RPMI7951 (cell line): ENCODE measurements around the gene ABCC1. TPM values are rescaled to one million over a fixed set of nuclear protein-coding genes. Genes with fewer than 3 reads are reported as not detected.
A peak's percentile ranks its signal among the peaks of the same experiment; 100 is the strongest.

Experiments used
- DNase-seq: peaks from one replicate; pipeline ENCODE4 v3.0.0-alpha.2; 2012; ENCODE audit warnings: low read depth
- total RNA-seq: library from RNA; depleted of rRNA; stranded (reverse); fragments of >200 nt; shearing (Covaris generic); gene quantifications from 2 replicates; pipeline ENCODE4 v1.2.3, GENCODE V29; 2014

ABCC1 gene
- total RNA-seq, 1 experiment from 2014 or later: 6.4 TPM

DNA sequence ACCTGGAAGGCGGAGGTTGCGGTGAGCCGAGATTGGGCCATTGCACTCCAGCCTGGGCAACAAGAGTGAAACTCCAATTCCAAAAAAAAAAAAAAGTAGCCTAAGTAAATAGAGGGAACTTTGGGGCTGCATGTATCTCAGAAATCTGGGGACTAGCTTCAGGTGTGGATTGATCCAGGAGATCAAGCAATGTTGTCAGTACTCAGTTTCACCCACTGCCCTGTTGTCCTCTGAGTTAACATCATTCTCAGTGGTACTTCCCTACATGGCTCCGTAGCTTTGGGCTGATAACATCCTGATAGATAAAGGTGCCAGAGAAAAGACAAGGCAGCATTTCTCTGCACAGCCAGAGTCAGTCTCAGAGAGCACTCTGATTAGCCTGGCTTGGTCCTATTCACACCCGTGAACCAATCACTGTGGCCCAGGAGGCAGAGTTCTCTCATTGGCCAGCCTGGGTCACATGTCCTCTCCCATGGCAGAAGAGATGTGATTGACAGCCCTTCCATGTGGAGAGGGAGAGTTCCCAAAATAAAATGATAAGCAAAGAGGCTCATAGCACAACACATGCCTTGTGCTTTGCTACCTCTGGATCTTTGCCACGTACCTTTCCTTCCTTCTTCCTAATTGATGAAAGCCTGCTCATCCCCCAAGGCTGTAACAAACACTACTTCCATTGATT is 99.6 kb downstream of the ABCC1 start:
- no peak for DNase-seq

DNA sequence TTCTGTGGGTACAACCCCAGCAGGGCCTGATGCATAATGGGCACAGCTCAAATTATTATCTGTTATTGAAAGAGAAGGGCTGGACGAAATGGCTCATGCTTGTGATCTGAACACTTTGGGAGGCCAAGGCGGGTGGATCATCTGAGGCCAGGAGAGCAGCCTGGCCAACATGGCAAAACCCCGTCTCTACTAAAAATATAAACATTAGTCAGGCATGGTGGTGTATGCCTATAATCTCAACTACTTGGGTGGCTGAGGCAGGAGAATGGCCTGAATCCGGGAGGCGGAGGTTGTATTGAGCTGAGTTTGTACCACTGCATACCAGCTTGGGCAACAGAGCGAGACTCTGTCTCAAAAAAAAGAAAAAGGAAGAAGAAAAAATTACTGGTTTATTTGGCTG is 100.7 kb downstream of the ABCC1 start:
- no peak for DNase-seq

DNA sequence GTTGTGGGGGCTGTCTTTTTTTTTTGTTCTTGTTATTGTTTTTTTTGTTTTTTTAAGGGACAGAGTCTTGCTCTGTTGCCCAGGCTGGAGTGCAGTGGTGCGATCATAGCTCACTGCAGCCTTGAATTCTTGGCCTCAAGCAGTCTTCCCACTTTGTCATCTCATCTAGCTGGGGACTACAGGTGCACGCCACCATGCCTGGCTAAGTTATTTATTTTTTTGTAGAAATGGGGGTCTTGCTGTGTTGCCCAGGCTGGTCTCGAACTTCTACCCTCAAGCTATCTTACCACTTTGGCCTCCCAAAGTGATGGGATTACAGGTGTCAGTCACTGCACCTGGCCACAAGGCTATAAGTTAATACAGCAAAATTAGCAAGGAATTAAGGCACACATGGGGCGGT is 101.7 kb downstream of the ABCC1 start:
- no peak for DNase-seq

DNA sequence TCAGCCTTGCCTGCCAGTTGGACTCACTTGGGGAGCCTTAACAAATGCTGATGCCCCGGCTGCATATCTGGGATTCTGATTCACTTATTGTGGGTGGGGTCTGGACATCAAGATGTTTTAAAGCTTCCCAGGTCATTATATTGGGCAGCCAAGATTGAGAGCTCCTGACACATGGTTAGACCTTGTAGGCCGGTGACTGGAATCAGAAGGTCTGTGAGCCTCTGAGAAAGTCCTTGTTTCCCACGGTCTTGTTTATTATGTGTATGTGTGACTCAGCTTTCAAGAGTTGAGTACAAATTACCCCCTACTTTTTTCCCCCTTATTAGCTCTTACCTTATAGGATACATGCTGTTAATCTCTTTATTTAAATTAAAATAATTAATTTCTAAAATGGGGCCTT is 103.5 kb downstream of the ABCC1 start:
- DNase-seq: no peak

DNA sequence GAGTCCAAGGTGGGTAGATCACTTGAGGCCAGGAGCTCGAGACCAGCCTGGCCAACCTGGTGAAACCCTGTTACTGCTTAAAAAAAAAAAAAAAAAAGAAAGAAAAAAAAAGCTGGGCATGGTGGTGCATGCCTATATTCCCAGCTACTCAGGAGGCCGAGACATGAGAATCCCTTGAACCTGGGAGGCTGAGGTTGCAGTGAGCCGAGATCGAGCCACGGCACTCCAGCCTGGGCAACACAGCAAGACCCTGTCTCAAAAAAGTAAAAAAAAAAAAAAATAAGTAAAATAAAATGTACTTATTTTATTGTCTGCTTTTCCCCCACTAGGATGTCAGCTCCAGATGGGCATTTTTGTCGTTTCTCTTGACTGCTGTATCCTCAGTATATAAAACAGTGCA is 107.7 kb downstream of the ABCC1 start:
- DNase-seq: no peak

DNA sequence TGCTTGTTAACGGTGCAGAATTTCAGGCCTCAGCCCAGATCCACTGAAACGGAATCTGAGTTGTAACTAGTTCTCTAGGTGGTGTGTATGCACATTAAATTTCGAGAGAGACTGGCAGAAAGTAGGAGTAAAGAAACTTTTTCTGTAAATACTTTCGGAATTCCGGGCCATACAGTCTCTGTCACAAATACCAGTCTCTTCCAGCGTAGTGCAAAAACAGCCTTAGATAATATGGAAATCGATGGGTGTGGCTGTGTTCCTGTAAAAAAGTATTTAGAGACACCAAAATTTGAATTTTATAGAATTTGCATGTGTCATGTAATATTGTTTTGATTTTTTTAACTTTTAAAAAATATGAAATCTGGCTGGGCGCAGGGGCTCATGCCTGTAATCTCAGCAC is 109.7 kb downstream of the ABCC1 start:
- DNase-seq: no peak

DNA sequence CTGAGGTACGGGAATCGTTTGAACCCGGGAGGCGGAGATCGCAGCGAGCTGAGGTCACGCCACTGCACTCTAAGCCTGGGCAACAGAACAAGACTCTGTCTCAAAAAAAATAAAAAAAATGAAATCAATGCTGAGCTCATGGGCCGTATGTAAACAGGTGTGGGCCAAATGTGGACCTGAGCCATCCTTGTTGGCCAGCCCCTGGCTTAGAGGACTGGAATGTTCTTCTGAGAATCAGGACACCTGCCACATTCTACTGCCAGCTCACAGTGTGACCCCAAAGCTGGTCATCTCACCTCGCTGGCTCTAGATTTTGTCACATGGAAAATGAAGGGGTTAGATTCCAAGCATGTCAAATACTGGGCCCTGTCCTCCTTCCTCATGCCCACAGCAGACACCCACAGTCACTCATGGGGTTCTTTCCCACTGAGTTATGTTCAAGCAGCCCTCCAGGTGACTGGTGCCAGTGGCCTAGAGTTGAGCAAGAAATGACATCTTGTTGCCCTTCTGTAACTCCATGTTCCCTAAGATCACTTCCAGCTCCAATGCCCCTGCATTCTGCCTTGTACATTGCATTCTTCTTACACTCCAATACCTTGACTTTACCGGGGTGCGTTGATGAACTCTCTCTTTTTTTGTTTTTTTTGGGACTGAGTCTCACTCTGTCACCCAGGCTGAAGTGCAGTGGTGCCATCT is 110.6 kb downstream of the ABCC1 start:
- no peak for DNase-seq

DNA sequence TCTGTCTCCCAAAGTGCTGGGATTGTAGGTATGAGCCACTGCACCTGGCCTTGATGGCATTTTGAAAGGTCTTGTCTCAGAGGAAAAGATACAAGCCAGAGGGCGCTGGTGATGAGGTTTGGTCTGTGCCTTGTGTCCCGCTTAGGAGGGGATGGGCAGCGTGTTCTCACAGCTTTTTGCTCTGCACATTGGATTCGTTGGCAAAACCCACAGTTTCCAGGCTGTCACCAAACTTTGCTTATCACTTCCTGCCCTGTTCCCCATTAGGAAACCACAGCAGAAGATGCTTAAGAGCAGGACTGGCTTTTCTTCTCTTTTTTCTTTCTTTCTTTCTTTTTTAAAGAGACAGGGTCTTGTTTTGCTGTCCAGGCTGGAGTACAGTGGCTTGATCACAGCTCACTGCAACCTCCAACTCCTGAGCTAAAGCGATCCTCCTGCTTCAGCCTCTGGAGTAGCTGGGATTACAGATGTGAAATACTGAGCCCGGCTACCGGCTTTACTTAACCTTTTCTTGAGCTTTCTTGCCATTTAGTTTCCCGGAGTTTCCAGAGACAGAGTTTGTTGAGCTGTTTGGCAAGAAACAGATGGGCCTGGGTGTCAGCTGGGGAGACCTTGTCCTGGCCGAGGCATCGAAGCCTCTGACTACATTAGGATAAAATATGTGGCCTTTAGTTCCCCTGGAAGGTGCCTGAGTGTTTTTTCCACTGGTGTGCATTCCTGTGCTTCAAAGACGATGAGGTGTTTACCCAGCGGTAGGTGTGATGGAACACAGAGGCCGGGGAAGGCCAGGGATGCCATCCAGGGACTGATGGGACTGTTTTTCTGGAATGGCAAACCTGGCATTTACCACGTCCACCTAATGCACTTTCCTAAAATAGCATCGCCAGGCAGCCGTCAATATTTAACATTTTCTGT is 112.9 kb downstream of the ABCC1 start:
- peak; percentile 15 for DNase-seq

DNA sequence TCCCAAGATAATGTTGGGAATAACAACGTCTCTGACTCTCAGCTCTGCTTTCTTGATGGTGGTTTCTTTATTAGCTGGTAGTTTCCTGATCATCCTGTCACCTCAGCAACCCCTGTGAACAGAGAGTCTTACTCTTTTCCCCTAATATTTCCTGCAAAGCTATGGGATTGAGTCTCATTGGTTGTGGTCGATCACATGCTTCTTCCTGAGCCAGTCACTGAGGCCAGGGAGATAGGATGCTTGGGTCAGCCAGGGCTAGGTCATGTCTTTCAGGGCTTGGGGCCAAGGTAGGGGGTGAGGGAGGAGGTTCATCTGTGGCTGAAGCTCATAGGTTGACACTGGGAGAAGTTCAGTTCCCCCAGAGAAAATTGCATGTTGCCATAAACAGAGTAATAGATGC is 114.3 kb downstream of the ABCC1 start:
- no peak for DNase-seq

DNA sequence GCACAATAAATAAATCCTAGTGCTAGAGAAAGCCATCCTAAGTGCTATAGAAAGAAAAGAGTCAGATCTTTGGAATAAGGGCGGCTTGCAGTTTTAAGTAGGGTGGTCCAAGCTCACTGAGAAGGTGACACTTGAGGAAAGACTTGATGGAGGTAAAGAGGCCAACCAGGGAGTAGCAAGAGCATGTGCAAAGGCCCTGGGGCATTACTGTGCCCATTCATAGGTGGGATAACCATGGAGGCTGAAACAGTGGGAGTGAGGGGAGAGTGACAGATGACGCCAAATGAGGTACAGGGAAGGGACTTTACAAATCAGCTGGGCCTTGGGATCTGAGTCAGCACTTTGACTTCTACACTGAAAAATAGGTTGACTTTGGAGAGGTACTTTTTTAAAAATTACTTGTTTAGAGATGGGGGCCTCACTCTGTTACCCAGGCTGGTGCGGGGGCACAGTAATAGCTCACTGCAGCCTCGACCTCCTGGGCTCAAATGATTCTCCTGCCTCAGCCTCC is 115.5 kb downstream of the ABCC1 start:
- DNase-seq: no peak

DNA sequence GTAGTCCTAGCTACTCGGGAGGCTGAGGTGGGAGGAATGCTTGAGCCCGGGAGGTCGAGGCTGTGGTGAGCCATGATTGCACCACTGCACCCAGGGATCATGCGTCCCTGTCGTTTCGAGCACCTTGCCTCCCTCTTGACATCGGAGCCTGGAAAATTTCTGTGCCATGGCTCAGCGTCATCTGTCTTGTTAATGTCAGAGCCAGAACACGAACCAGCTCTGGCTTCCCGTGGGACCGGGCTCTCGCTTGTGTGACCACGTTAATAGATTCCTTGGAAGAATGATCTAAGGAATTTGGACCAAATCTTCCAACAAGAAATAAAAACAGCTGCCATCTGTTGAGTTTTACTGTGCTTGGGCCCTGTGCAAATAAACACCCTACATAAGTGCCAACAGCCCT is 117.7 kb downstream of the ABCC1 start:
- no peak for DNase-seq

DNA sequence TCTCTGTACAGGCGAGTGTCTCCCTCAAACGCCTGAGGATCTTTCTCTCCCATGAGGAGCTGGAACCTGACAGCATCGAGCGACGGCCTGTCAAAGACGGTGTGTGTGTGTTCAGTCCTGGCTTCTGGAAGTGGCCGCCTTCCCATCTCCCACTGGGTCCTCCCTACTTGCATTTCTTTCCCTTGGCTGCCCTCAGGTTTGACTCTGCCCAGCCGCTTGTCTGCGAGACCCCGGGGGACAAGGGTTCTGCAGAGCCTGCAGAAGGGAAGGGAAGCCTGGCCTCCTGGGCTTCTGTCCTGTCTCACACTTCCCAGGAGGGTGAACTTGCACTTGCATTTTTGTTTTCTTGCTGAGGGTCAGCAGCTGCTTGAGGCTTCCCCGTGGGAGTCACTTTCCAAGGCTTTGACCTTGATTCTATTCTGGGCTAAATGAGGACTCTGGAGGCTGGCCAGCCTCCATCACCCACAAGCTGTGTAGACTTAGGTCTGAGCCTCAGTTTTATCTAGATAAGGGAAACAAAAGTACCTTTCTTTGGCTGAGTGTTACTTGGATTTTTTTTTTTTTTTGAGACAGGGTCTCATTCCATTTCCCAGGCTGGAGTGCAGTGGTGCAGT is 122.3 kb downstream of the ABCC1 start:
- DNase-seq: peak; percentile 54

DNA sequence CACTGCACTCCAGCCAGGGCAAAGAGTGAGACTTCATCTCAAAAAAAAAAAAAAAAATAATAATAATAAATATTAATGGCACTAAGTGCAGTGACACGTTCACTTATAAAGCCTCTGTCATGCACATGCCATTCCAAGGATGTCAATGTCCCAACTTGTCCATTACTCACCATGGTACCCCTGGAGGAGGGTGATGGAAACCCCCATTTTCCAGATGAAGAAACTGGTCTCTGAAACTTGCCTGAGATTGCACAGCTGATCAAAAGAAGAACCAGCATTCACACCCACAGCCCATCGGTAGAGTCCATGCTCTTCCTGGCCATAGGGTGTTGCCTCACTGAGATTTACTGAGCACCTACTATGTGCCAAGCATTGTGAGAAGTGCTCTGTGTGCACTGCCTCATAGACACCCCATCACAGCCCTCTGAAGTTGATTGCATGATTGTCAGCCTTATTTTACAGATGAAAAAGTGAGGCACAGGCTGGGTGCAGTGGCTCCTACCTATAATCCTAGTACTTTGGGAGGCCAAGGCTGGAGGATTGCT is 123.7 kb downstream of the ABCC1 start:
- no peak for DNase-seq

DNA sequence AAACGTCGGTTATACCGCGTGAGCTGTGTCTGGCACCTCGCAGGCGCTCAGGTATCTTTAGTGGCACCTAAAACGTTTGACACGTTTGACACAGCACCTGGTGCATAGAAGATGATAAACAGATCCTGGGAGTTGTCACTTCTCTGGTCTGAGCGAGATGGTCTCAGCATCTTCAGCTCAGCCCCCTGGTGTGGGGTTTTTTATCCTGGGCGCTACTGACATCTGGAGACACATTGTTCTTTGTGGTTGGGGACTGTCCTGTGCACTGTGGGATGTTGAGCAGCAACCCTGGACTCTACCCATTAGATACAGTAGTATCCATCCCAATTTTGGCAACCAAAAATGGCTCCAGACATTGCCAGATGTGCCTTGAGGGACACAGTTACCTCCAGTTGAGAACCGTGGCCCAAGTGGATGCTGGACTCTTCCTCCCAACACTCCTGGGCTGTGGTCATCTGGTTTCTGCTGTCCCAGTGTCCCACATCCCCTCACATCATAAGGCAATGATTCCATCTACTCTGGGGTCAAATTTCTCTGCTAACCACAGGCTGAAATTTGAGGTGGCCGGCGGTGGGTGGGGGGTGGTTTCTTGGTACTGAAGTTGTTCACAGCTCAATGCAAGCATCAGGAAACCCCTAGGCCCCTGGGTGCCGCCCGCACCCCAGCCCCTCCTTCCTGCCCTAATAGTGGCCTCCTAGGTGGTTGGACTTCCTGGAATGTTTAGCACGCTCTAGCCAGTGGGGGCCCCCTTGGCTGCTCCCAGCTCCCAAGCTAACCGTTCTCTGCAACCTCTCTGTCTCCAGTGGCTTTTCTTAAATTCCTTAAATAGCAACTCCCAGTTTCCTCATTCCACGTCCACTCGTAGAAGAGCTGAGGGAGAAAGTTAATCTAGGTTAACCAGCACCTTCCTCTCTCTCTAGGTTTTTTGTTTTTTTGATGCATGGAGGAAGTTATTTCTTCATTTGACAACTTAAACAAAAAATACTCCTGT is 124.8 kb downstream of the ABCC1 start:
- peak; percentile 87 for DNase-seq

DNA sequence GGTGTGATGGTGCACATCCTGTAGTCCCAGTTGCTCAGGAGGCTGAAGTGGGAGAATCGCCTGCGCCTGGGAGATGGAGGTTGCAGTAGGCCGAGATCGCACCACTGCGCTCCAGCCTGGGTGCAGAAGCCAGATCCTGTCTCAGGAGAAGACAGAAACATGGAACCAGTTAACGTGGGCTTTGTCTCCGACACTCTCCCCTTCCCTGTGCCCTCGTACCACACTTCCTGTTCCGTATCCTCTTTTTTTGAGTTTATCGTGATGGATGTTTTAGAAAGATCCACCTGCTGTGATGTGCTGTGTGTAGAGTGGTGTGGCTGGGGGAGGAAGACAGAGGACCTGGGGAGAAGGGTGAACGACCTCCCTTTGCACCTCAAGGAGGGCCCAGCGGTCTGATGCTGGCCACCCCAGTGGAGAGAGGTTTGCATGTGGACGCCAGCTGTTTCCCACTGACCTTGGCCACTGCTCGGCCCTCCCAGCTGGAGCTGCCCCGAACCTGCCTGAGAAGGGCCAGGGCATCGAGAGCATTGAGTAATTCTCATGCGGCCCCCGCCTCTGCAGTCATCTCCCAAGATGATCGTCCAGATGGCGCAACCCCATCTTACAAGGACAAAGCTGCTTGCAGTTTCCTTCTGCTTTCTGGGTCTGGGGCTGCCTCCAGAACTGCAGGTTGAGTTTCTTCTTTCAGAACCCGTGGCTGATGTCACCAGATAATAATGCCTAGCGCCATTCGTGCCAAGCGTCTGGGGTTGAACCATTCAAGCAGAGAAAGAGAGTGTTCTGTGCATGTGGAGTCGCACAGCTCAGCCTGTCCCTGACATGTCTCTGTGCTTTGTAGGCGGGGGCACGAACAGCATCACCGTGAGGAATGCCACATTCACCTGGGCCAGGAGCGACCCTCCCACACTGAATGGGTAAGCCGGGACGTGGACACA is 126.3 kb downstream of the ABCC1 start:
- DNase-seq: no peak

DNA sequence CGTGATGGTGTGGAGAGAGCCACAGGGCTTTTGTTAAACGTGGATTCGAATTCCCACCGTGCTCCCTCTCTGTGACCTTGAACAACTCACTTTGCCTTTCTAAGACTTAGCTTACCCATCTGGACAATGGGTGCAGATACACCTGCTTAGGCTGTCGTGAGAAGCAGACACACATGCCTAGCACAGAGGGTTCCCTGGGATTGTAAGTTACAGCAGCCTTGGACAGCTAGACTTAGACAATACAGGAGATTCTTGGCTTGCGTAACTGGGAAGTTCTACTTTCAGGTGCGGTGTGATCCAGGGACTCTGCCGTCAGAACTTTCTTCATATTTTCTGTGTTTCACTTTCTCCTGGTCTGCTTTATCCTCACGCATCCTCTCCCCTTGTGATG is 127.0 kb downstream of the ABCC1 start:
- DNase-seq: no peak

DNA sequence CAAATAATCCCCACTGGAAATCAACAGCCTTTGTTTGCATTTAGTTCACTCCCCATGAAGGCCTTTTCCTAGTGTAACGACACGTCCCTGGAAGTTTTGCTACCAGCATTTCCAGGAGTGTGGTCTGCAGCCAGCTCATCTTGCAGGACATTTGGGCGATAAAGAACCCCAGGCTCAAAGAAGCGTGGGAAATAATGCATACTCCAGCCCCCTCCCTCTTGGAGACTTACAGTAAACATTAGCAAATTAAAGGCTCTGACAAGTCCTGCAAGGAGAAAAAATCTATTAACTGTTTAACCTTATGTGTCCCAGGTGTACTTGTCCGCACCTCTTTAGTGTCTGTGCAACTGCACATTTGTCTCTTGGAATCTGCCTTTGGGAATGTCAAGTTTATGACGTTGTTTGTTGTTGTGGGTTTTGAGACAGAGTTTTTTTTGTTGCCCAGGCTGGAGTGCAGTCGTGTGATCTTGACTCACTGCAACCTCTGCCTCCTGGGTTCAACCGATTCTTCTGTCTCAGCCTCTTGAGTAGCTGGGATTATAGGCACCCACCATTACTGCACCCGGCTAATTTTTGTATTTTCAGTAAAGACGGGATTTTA is 131.1 kb downstream of the ABCC1 start:
- DNase-seq: no peak

DNA sequence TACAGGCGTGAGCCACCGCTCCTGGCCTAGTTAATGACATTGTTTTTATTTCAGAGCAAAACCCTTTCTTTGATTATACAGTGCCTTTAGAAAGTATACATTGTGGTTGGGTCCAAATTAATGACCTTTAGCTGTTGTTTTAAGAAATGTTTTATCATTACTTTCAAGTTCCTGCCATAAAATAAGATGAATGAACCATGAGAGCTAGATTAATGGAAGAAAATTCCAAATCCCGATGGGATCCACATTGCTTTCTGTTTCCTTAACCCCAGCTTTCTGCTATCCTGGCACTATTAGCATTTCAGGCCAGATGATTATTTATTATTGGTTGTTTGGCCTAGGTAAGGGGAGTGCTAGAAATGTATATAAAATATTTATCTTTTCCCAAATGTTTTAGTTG is 131.7 kb downstream of the ABCC1 start:
- DNase-seq: no peak

DNA sequence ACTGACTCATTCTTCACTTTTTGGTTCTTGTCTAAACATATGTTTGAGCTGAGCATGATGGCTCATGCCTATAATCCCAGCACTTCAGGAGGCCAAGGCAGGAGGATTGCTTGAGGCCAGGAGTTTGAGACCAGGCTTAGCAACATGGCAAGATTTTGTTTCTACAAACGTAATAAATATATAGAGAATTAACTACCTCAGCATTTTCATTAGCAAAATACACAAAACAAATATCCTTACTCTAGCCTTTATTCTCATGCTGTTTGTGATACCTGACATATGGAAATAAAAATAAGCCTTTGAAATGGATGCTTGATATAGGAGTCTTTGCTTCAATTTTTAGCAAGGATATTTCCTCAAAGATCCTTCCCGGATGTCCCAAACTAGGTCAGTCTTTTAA is 132.8 kb downstream of the ABCC1 start:
- no peak for DNase-seq
